HepG2 (cell line): ENCODE data around the gene PLEKHH3. TPM values are rescaled to one million over a fixed set of nuclear protein-coding genes. Genes with fewer than 3 reads are reported as not detected.
A peak's percentile ranks its signal among the peaks of the same experiment; 100 is the strongest.

Experiments used
- ATF7-NPFF ChIP-seq: sonication (generic); formaldehyde crosslinking; IDR thresholded peaks from 2 replicates; pipeline ENCODE4 v1.8.1; 2023; ENCODE audit warnings: mild to moderate bottlenecking, low read depth, missing genetic modification reagents, moderate library complexity
- CBX2 ChIP-seq, 2 experiments: fragments of 200-600 bp in 1 of 2; sonication (generic); formaldehyde crosslinking in 1 of 2; IDR thresholded peaks; 2 replicates each; pipeline versions ENCODE4 v1.7.0 to v1.8.1; 2018 to 2022; ENCODE audit warnings: low read depth in 2 of 2, low read length in 1 of 2, mild to moderate bottlenecking in 1 of 2, missing genetic modification reagents in 1 of 2
- DMTF1 ChIP-seq: sonication (generic); formaldehyde crosslinking; IDR thresholded peaks from 2 replicates; pipeline ENCODE4 v1.4.0; 2020; ENCODE audit warnings: mild to moderate bottlenecking, missing genetic modification reagents
- GATA4 ChIP-seq: sonication (generic); IDR thresholded peaks from 2 replicates; pipeline ENCODE4 v1.6.1; 2016; ENCODE audit warnings: antibody characterized with exemption, low read depth, borderline replicate concordance
- GLI4 ChIP-seq: sonication (generic); formaldehyde crosslinking; IDR thresholded peaks from 2 replicates; pipeline ENCODE4 v1.5.1; 2020; ENCODE audit warnings: missing genetic modification reagents, mild to moderate bottlenecking, moderate library complexity, borderline replicate concordance
- KIAA2018 ChIP-seq: sonication (generic); formaldehyde crosslinking; IDR thresholded peaks from 2 replicates; pipeline ENCODE4 v1.5.0; 2020; ENCODE audit warnings: mild to moderate bottlenecking, missing genetic modification reagents, borderline replicate concordance
- NFE2 ChIP-seq: sonication (generic); formaldehyde crosslinking; IDR thresholded peaks from 2 replicates; pipeline ENCODE4 v1.4.0; 2020; ENCODE audit warnings: missing genetic modification reagents
- NPAS2 ChIP-seq: sonication (generic); formaldehyde crosslinking; IDR thresholded peaks from 2 replicates; pipeline ENCODE4 v1.8.0; 2022; ENCODE audit warnings: mild to moderate bottlenecking, missing genetic modification reagents, borderline replicate concordance
- PAWR ChIP-seq: sonication (generic); formaldehyde crosslinking; IDR thresholded peaks from 2 replicates; pipeline ENCODE4 v1.4.0; 2020; ENCODE audit warnings: missing genetic modification reagents, mild to moderate bottlenecking, borderline replicate concordance
- PREB ChIP-seq: sonication (generic); formaldehyde crosslinking; IDR thresholded peaks from 2 replicates; pipeline ENCODE4 v1.4.0; 2020; ENCODE audit warnings: missing genetic modification reagents
- SIX4 ChIP-seq: sonication (generic); formaldehyde crosslinking; IDR thresholded peaks from 2 replicates; pipeline ENCODE4 v1.4.0; 2020; ENCODE audit warnings: missing genetic modification reagents
- SOX5 ChIP-seq: IDR thresholded peaks from 2 replicates; pipeline ENCODE4 v1.6.1; 2016; ENCODE audit warnings: borderline replicate concordance
- ZNF282 ChIP-seq: fragments of 450-650 bp; IDR thresholded peaks from 2 replicates; pipeline ENCODE4 v1.6.1; 2018; ENCODE audit not compliant: partially characterized antibody
- ZNF567 ChIP-seq: sonication (generic); formaldehyde crosslinking; IDR thresholded peaks from 2 replicates; pipeline ENCODE4 v1.8.1; 2023; ENCODE audit warnings: mild to moderate bottlenecking, missing genetic modification reagents, borderline replicate concordance
- ZNF572 ChIP-seq: sonication (generic); formaldehyde crosslinking; IDR thresholded peaks from 2 replicates; pipeline ENCODE4 v1.5.1; 2020; ENCODE audit warnings: mild to moderate bottlenecking, missing genetic modification reagents
- ZNF580 ChIP-seq: IDR thresholded peaks from 2 replicates; pipeline ENCODE4 v1.6.1; 2016; ENCODE audit warnings: low read depth, borderline replicate concordance
- ZNF790 ChIP-seq: sonication (generic); formaldehyde crosslinking; IDR thresholded peaks from 2 replicates; pipeline ENCODE4 v1.8.0; 2022; ENCODE audit warnings: missing genetic modification reagents, mild to moderate bottlenecking, borderline replicate concordance
- polyA plus RNA-seq, 8 experiments: library from polyadenylated mRNA; depleted of rRNA in 3 of 8; stranded (reverse) in 7 of 8; unstranded in 1 of 8; fragments of >200 nt; fragmentation: Illumina TruSeq in 4 of 8; extraction: Trizol in 4 of 8; gene quantifications; 2 replicates each; pipeline versions ENCODE4 v1.2.1 to v1.2.3, GENCODE V29; 2011 to 2016; ENCODE audit warnings: low read depth in 4 of 8, missing spikeins in 1 of 8, mixed read lengths in 1 of 8; ENCODE audit not compliant: insufficient read depth in 1 of 8
- total RNA-seq, 5 experiments: library from RNA; depleted of rRNA; stranded (reverse); fragments of >200 nt; fragmentation: Illumina TruSeq; extraction: Trizol; gene quantifications; 2 replicates each; pipeline ENCODE4 v1.2.3, GENCODE V29; 2016; ENCODE audit warnings: low read depth in 1 of 5

Gene PLEKHH3
- total and polyA plus RNA-seq, 2 of the 13 experiments (the other 11 are each of a cell fraction or from before 2014, with no cell fraction given), result 6.0 to 19.9 TPM

- TF ChIP-seq KIAA2018 (CRISPR knock-in tag), result no peak
- no peak for TF ChIP-seq CBX2 (IDR thresholded peaks at IDR 0.05; ENCODE audit: low read depth, low read length)
- no peak for TF ChIP-seq CBX2 (CRISPR knock-in tag; IDR thresholded peaks at IDR 0.05; ENCODE audit: low read depth)
- no peak for TF ChIP-seq ZNF567 (CRISPR knock-in tag)
- TF ChIP-seq GLI4 (CRISPR knock-in tag), result peak; percentile 87
- TF ChIP-seq SIX4 (CRISPR knock-in tag), result no peak
- no peak for TF ChIP-seq NPAS2 (CRISPR knock-in tag)
- TF ChIP-seq ZNF580 (CRISPR knock-in tag), result no peak
- 0 out of 2 replicates have a peak, but pooled peaks have one; percentile 8 for TF ChIP-seq ZNF572 (CRISPR knock-in tag)
- TF ChIP-seq GATA4, result no peak
- TF ChIP-seq PREB (CRISPR knock-in tag), result no peak
- no peak for TF ChIP-seq ZNF282
- TF ChIP-seq NFE2 (CRISPR knock-in tag), result no peak
- no peak for TF ChIP-seq DMTF1 (CRISPR knock-in tag)
- no peak for TF ChIP-seq SOX5 (CRISPR knock-in tag)
- no peak for TF ChIP-seq PAWR (CRISPR knock-in tag)
- TF ChIP-seq ATF7-NPFF (CRISPR knock-in tag), result no peak; the same call in none of the 2 replicates
- TF ChIP-seq ZNF790 (CRISPR knock-in tag), result no peak
Observed at GRCh38 chr17:42682722-42683403, 6.1 kb upstream of the PLEKHH3 start (continued).
